ENCODE results near the gene PXDC1. TPM values are rescaled to one million over a fixed set of nuclear protein-coding genes. Genes with fewer than 3 reads are reported as not detected.
"Not testable (repeated sequence)": the region's sequence is repeated elsewhere in the genome, so short reads cannot be mapped to it uniquely, and the experiment has no call there.

The PXDC1 gene
- polyA plus RNA-seq, 3 donors, result 9.3 to 75.2 (median 70.9) TPM

DNA sequence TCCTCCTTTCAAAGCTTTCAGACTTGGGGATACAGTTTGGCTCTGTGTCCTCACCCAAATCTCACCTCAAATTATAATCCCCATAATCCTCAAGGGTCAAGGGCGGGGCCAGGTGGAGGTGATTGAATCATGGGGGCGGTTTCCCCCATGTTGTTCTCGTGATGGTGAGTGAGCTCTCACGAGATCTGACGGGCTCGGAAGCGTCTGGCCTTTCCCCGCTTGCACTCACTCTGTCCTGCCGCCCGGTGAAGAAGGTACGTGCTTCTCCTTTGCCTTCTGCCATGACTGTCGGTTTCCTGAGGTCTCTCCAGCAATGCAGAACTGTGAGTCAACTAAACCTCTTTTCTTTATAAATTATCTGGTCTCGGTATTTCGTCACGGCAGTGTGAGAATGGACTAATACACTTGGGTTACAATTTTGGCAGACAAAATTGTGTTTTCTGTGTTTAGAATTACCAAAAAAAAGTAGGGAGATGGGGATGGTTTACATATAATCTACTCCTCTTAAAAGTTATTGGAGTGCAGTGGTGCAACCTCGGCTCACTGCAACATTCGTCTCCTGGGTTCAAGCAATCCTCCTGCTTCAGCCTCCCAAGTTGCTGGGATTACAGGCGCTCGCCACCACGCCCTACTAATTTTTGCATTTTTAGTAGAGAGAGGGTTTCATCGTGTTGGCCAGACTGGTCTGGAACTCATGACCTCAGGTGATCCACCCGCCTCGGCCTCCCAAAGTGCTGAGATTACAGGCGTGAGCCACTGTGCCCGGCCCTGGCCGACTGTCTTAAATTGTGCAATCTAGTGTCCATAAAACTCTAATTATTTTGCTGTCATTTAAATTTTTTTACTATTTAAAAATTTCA is 33.6 kb upstream of the PXDC1 start:
- WGBS, 3 donors, result 86 to 92% (median 90%) methylated on average over 26 of the region's 26 CpGs
- no peak overlapping the region for H3K27ac ChIP-seq (ENCODE audit: low read depth, low read length)

- H3K27ac ChIP-seq (ENCODE audit: low read depth, low read length), result no peak overlapping the region
- 94 to 99% (median 97%) methylated on average over 12 of the region's 12 CpGs for WGBS, 3 donors
Measured at GRCh38 chr6:3784423-3784822, 32.9 kb upstream of the PXDC1 start.

DNA sequence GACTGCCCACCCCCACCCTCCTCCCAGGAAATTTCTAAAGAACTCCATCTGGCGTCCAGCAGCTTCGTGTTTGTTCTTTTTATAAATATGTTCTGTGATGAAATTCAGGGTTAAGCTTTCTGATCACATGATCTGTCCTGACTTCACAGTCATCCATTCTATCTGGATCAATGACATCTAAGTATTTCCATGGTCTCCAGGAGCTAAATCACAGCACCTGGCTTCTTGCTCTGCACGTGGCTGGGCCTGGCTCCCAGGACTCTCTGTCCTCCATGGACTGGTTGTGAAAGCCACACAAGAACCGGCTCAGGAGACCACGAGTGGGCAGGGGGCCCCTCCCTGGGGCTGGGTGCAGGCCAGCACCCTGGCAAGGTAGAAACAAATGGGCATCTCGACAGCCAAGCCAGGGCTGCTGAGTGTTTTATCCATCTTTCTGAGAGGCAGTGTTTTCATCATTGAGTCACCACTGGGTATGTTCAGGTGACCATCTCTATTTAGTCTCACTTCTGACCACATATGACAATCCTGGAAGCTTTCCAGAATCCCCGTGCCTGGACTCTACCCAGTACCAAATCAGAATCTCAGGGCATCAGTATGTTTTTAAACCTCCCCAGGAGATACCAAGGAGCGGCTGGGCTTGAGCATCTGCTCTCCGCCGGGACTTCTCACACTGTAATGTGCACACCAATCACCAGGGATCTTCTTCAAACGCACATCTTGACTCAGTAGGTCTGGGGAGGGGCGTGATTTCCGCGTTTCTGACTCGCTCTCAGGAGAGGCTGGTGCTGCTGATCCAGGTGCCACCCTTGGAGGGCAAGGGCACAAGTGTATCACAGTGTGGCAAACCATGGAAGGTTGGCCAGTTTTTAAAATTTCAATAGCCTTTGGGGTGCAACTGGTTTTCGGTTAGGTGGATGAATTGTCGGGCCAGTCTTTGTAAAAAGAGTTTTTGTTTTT is 31.6 kb upstream of the PXDC1 start:
- 73 to 85% (median 78%) methylated on average over 17 of the region's 17 CpGs for WGBS, 3 donors
- no peak overlapping the region for H3K27ac ChIP-seq (ENCODE audit: low read depth, low read length)

DNA sequence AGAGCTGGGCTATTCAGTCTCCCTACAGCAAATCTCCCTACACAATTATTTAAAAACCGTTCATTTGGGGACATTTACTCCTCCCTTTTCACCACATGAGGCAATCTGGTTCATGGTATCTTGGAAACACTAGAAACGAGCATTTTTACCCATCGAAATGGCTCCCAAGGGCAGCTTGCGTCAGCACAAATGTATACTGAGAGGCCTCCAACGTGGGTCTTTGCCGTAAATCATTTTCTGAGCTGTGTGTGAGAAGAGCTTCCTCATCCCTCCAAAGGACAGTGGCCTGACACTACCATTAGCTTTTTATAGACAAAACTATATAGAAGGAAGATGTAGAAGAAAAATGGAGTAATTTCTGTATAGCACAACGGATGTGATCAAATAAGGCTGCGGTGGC is 30.0 kb upstream of the PXDC1 start:
- WGBS, 3 donors, result 80 to 87% (median 80%) methylated on average over 8 of the region's 8 CpGs
- no peak overlapping the region for H3K27ac ChIP-seq (ENCODE audit: low read depth, low read length)

DNA sequence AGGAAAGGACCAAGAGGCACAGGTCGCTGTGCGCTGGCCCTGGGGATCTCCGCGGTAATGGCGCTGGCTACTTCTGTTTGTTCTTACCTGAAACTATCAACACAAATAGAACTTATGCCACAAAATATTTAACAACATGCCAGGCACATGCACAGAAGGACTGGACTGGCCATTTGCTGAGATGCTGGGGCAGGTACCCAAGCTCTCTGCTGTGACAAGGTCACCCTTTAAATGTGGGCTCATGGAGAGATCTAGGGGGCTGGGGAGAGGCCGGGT is 28.0 kb upstream of the PXDC1 start:
- no peak overlapping the region for H3K27ac ChIP-seq (ENCODE audit: low read depth, low read length)
- WGBS, 3 donors, result 91 to 96% (median 94%) methylated on average over 6 of the region's 6 CpGs

DNA sequence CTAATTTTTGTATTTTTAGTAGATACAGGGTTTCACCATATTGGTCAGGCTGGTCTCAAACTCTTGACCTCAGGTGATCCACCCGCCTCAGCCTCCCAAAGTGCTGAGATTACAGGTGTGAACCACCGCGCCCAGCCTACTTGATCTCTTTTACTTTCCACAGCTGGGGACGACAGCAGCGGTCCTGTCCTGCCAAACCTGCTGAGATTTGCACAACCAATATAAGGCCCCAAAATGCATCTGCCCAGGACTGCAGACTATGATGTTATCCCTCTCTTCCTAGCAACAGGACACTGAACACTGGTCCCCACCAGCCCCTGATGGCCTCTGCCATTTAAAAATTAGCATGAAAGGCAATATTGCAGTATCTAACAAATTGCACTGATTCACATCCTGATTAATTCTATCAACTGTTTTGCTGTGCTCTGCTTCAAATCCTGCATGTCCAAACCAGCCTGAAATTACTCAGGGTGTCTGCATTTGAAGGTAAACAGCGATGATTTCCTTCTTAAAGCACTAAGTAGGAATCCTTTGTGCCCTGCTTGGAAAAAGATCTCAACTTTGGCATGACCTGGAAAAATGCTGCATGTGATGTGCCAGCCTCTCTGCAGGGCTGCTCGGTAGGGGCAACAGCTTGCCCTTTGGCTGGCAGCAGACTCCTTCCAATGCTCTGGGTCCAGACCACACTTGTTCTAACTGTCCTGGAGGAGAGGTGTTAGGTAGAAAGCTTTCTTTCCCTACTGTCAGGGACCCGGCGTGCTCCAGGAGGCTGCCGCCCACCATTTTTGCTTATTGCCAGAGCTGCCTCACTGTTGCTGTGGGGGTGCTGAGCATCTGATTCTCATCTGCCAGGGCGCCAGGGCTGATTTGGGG is 27.4 kb upstream of the PXDC1 start:
- H3K27ac ChIP-seq (ENCODE audit: low read depth, low read length), result no peak overlapping the region
- 90 to 92% (median 92%) methylated on average over 11 of the region's 11 CpGs for WGBS, 3 donors

DNA sequence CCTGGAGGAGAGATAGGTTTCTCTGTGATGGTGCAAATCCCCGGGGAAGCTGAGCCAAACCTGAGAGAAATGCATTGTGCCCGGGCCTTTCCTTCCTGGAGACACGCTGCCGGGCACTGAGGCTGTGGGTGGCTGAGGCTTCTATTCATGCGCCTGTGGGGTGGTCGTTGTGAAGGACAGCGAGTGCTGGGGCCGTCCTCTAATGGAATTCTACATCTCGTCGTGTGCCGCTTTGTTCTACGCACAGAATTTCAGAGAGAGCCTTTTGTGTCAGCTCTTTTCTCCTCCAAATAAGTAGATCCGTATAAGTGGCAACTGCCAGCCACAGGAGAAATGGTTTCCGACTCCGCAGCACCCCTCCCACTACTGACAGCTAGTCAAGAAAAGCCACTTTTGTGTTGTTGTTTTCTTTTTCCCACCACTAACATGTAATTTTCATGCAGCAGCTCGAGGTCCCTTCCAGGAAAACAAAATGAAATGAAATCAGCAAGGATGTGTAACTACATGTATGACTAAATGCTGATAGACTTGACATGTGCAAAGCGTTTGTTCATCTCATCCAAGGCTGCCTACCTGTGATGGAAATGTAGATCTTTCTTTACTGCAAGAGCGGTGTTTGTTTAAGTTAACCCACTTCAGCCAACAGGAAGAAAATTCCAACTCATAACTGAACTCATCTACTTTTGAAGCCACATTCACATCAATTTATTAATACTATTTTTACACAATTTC is 26.4 kb upstream of the PXDC1 start:
- no peak overlapping the region for H3K27ac ChIP-seq (ENCODE audit: low read depth, low read length)
- 70 to 77% (median 75%) methylated on average over 18 of the region's 18 CpGs for WGBS, 3 donors

DNA sequence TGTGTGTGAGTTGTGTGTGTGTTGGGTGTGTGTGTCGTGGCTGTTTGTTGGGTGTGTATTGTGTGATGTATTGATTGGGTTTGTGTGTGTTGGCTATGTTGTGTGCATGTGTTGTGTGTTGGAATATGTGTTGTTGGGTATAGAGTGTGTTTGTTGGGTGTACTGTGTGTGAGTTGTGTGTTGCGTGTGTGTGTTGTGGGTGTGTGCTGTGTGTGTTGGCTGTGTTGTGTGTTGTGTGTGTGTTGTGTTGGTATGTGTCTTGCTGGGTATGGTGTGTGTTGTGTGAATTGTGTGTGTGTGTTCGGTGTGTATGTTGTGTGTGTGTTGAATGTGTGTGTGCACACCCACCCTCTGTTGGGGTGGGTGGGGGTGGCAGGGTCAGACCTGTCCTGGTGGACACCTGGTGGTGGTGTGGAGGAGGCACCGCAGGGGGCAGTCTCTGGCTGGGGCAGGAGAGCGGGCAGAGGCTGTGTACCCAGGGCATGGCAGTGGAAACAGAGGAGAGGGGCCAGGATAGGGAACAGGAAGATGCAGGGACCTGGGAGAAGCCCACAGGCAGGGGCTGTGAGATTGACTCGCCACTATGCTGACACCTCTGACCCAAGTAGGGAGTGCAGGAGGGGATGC is 25.5 kb upstream of the PXDC1 start:
- WGBS, 3 donors, result 70 to 91% (median 91%) methylated on average over 5 to 6 of the region's 6 CpGs
- no peak overlapping the region for H3K27ac ChIP-seq (ENCODE audit: low read depth, low read length)

- no peak overlapping the region for H3K27ac ChIP-seq (ENCODE audit: low read depth, low read length)
- 96 to 97% (median 96%) methylated on average over 4 of the region's 4 CpGs for WGBS, 3 donors
Measured at GRCh38 chr6:3775847-3776246, 24.3 kb upstream of the PXDC1 start.

GRCh38 chr6:3775386-3775785 is 23.9 kb upstream of the PXDC1 start:
- no peak overlapping the region for H3K27ac ChIP-seq (ENCODE audit: low read depth, low read length)
- WGBS, 3 donors, result 97 to 98% (median 97%) methylated on average over 7 of the region's 7 CpGs

- WGBS, 3 donors, result 69 to 80% (median 79%) methylated on average over 7 of the region's 7 CpGs
- no peak overlapping the region for H3K27ac ChIP-seq (ENCODE audit: low read depth, low read length)
Measured at GRCh38 chr6:3773678-3774298, 22.3 kb upstream of the PXDC1 start.

DNA sequence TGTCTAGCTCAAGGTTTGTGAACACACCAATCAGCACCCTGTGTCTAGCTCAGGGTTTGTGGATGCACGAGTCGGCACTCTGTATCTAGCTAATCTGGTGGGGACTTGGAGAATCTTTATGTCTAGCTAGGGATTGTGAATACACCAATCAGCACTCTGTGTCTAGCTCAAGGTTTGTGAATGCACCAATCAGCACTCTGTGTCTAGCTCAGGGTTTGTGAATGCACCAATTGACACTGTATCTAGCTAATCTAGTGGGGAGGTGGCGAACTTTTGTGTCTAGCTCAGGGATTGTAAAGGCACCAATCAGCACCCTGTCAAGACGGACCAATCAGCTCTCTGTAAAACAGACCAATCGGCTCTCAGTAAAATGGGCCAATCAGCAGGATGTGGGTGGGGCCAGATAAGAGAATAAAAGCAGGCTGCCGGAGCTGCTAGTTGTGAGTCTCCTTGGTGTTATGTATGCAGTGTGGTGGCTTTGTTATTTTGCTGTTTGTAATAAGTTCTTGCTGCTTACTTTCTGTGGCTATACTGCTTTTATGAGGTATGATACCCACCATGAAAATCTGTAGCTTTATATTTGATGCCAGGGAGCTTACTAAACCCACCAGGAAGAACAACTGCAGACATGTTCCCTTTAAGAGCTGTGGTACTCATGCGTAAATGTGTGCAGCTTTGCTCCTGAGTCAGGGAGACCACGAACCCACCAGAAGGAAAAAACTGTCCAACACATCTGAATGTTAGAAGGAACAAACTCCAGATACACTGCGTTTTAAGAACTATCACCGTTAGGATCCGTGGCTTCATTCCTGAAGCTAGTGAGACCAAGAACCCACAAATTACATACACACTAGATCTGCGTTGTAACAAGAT is 20.9 kb upstream of the PXDC1 start:
- WGBS, 3 donors, result 88 to 95% (median 89%) methylated on average over 12 of the region's 12 CpGs
- H3K27ac ChIP-seq (ENCODE audit: low read depth, low read length), result not testable (repeated sequence)

- 84 to 87% (median 85%) methylated on average over 46 to 57 of the region's 57 CpGs for WGBS, 3 donors
- no peak overlapping the region for H3K27ac ChIP-seq (ENCODE audit: low read depth, low read length)
Measured at GRCh38 chr6:3771407-3772011, 20.0 kb upstream of the PXDC1 start.

DNA sequence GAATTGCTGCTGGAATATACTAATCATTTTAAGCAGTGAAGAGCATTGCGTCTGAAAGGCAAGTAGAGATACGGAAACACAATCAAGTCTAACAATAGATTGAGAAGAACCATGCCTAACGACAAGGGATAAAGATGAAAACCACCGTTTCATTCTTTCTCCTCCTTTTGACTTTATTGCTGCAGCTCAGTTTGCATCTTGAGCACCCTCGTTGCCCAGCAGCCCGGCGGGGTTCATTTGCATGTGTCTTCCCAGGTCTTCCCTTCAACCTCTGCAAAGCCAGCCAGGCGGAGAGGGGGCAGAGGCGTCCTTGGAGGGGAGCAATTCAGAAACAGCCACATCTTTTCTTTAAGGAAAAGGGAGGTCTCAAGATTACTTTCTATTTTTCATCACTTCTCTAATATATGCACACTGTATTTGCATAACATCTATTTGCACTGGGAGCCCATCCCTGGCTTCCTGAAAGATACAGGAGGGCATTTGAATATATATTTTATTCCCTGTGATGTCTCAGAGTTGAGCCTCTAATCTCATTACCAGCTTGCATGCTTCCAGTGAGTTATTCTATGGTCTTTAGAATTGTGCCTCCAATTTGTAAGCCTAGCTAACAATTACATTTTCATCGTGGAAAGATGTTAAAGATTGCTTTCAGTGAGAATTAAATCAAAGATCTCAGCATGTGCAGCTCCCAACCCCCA is 18.7 kb upstream of the PXDC1 start:
- no peak overlapping the region for H3K27ac ChIP-seq (ENCODE audit: low read depth, low read length)
- 64 to 75% (median 72%) methylated on average over 10 of the region's 10 CpGs for WGBS, 3 donors

- H3K27ac ChIP-seq (ENCODE audit: low read depth, low read length), result no peak overlapping the region
- WGBS, 3 donors, result 83 to 89% (median 88%) methylated on average over 6 of the region's 6 CpGs
Measured at GRCh38 chr6:3769610-3770009, 18.1 kb upstream of the PXDC1 start.
